HUDEP-2 (cell line): Measurements from ENCODE around the gene RBM38.
"Not testable (repeated sequence)": the region's sequence is repeated elsewhere in the genome, so short reads cannot be mapped to it uniquely, and the experiment has no call there.

Source experiments
- DNase-seq, 76 experiments: peaks; one replicate each; lab custom pipeline; 2025; ENCODE audit not compliant: unreplicated experiment in 76 of 76; lab: John Stamatoyannopoulos, UW

RBM38 gene

DNA sequence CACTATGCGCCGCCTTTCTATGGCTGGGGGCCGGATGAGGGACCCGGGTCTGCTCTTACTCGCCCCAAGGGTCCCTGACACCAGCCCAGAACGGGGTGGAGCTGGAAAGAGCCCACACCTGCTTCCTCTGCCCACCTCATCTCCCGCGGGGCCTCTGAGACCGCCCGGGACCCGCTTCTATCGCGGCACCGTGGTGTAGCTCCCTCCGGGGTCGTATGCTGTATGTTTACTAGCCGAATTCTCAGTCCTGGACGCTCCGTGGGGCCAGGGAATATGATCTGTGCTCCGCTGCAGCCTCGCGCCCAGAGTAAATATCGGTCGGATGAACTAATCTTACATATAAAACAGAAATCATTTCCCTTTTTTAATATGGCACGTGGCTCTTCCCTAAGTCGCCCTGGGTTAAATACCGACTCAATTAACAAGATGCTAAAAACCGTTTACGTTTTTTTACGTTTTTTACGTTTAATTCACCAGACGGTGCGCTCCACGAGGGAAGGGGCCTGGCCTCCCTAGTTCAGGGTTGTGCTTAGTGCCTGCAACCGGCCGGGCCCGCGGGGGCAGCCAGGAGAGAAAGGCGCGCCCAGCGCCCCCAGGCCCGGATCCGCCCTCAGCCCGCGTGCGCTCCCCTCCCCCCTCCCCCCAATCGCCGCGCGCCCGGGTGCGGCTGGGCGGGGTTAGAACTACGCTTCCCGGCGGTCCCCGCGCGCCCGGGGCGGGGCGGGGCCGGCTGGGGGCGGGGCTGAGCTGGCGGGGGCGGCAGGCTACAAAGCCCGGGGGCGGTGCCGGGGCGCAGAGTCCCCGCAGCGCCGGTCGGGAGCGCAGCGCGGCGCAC is at the start of gene RBM38:
TSS of gene RBM38 (plus strand) at position 793 of the 835 bp plus-strand sequence. CDS start 186 bp downstream, outside the sequence.
- peak in 67 of 76 experiments; percentile 12 to 85 (median 66) for DNase-seq

DNA sequence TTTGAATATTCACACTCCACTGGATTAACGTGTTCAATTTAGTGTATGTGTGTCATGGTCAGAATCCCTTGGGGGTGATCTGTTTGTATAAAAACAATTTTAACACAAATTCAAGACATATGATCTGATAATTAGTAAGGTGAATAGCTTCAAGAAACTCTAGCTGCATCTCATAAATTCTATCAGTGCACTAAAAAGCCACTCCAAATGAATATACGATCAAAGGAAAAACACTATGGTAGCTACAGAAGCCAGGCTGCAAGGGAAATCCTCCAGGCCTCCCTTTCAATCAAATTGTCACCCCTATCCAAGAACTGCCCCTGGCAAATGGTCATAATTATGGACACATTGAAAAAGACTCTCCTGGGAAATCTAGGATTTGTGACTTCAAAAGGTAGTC is 49.5 kb upstream of the RBM38 start:
- DNase-seq: no peak

DNA sequence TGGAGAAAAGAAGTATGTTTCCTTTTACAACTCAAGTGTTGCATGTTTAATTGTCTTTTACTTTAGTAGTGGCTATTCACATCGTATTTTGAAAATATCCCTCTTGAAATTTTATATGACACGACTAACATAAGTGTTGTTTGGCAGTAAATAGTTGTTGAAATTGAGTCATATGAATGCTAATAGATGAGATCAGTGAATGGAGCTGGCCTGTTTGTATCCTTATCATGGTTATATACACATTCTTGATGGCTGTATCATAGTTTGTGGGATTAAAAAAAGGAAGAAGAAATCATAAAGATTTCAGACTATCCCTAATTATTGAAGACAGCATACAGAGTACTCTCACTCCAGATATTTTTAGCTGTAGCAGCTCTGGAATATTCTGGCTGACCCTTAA is 48.4 kb upstream of the RBM38 start:
- no peak for DNase-seq

DNA sequence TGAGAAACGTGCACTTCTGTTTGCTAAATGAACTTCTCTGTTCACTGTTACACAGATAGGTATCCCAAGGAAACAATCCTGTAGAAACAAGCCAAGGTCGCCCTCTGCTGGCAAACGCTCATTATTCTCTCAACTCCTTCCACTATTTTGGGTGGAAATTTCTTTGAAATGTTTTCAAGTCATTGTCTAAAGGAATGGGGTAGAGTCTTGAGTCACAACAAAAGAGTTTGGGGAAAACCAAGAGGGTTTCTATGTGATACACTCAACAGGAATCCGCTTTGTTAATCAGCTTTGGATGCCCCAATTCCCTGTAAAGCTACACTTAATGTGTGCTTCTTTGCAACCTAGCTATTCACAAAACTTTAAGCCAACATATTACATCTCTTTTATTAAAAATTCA is 44.7 kb upstream of the RBM38 start:
- DNase-seq: peak in 52 of 76 experiments; percentile 4 to 64 (median 32)

DNA sequence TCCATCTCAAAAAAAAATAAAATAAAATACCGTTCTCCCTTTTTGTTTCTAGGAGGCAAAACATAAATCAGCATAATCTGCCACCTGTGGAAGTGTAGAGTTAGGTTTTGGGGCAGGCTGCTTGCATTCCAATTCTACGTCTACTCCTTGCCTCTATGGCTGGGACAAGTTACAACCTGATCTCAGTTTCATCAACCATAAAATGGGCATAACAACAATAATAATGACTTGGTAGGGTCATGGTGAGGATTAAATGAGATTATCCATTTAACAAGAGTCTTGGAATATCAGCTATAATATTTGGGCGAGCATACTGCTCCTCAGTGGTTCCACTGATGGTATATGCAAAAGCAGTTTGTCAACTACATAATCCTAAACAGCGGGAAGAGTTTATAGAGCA is 43.8 kb upstream of the RBM38 start:
- no peak for DNase-seq

DNA sequence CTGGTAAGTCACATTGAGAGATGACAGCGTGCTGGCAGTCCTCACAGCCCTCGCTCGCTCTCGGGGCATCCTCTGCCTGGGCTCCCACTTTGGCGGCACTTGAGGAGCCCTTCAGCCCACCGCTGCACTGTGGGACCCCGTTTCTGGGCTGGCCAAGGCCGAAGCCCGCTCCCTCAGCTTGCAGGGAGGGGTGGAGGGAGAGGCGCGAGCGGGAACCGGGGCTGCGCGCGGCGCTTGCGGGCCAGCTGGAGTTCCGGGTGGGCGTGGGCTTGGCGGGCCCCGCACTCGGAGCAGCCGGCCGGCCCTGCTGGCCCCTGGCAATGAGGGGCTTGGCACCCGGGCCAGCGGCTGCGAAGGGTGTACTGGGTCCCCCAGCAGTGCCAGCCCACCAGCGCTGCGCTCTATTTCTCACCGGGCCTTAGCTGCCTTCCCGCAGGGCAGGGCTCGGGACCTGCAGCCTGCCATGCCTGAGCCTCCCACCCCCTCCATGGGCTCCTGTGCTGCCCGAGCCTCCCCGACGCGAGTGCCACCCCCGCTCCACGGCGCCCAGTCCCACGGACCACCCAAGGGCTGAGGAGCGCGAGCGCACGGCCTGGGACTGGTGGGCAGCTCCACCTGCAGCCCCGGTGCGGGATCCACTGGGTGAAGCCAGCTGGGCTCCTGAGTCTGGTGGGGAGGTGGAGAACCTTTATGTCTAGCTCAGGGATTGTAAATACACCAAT is 42.8 kb upstream of the RBM38 start:
- not testable (repeated sequence) for DNase-seq

DNA sequence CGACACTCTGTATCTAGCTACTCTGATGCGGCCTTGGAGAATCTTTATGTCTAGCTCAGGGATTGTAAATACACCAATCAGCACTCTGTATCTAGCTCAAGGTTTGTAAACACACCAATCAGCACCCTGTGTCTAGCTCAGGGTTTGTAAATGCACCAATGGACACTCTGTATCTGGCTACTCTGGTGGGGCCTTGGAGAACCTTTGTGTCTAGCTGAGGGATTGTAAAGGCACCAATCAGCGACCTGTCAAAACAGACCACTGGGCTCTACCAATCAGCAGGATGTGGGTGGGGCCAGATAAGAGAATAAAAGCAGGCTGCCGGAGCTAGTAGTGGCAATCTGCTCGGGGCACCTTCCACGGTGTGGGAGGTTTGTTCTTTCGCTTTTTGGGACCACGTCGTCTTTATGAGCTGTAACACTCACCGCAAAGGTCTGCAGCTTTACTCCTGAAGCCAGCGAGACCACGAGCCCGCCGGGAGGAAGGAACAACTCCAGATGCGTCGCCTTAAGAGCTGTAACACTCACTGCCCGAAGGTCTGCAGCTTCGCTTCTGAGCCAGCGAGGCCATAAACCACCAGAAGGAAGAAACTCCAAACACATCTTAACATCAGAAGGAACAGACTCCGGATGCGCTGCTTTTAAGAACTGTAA is 42.1 kb upstream of the RBM38 start:
- peak in 1 of 76 experiments; percentile 1 for DNase-seq

DNA sequence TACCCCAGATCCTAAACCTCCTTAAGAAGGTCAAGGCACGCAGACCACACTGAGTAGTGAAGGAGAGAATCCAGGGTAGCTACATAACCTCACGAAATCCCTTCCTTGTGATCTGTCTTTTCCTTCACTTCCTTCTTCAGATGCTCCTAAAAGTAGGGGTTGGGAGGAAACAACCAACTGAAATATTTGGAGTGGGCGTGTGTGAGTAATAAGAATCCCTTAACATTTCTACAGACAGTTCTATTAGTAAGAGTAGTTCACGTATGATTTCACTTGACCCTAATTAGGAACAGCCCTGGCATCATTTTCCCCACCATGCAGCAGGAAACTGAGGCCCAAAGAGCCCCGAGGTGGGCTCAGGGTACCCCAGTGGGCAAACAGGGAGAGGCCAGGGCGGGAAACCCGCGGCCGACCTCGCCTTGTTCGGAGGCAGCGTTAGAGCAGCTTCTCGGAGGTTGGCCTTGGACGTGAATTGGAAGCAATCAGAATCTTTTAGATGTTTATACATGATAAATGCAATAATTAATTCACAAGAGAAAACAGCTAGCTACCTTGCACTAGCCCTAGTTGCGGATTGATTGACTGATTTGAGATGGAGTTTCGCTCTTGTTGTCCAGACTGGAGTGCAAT is 41.0 kb upstream of the RBM38 start:
- DNase-seq: no peak

DNA sequence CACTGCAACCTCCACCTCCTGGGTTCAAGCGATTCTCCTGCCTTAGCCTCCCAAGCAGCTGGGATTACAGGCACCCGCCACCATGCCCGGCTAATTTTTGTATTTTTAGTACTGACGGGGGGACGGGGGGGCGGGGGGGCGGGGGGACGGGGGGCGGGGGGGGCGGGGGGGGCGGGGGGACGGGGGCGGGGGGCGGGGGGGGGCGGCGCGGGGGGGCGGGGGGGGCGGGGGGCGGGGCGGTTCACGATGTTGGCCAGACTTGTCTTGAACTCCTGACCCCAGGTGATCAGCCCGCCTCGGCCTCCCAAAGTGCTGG is 40.5 kb upstream of the RBM38 start:
- not testable (repeated sequence) for DNase-seq

DNA sequence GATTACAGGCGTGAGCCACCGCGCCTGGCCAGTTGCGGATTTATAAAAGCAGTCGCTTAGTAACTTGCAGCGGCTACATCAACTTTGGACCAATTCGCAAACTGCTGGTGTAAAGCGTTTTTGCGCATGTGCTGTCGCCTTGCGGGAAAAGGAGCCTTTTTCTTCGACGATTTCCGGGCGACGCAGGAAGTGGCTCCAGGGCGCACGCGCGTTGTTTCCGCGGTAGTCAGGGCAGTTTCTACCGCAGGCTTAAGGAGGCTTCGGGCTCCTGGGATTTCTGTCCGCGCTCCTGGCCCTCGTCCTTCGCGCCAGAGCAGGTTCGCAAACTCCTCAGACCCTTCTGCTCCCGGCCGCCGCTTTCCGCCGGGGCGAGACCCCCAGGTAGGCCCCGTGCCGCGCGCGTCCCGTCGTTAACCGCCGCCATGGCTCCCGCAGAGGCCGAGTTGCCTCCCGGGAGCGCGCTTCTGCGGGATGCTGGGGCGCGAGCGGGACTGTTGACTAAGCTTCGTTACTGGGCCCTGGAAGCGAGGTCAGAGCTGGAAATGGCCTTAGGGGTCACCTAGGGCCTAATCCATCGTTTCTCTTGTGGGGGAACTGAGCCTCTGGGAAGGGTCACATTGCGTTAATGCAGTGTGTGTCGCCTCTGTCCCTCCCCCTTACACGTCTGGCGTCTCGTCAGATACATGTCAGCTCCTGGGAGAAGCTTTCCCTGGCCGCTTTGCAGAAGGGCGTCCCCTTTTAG is 40.0 kb upstream of the RBM38 start, which contains the start of gene RAE1:
TSS of gene RAE1 (plus strand) at position 214 of the 742 bp plus-strand sequence. CDS start 2,784 bp downstream, outside the sequence.
- DNase-seq: peak in 74 of 76 experiments; percentile 24 to 90 (median 72)

DNA sequence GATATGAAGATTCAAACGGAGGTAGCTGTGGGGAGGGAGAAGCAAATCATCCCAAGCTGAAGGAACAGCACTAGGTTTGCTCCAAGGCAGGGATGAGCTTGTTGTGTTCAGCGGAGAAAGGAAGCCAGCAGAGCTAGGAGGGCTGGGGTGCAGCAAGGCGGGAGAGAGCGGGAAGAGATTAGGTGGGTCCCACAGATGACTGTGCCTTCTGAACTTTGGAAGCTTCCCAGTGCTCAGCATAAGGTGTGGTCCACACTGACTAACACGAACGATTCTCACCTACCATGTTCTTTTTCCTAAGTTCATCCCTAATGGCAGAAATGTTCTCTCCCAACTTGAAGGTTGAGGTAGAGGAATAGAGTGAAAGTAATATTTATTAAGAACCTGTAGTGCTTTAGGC is 38.9 kb upstream of the RBM38 start:
- DNase-seq: no peak

DNA sequence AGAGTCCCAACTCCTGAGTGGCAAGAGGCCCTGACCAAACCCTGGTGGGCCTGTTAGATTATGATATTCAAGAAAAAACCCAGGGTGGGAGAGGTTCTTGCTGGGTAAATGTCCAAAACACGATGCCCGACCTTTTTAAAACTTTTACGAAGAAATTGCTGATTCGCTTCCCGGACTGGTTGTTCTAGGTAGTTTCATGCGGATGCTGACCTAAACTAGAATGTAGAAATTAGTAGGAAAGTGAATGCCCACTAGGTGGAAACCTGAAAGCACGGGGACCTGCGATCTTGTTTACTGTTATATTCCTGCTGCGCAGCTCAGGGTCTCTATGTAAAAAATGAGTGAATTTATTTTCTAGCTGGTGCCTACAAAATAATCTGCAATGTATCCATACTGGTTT is 37.8 kb upstream of the RBM38 start:
- DNase-seq: no peak

DNA sequence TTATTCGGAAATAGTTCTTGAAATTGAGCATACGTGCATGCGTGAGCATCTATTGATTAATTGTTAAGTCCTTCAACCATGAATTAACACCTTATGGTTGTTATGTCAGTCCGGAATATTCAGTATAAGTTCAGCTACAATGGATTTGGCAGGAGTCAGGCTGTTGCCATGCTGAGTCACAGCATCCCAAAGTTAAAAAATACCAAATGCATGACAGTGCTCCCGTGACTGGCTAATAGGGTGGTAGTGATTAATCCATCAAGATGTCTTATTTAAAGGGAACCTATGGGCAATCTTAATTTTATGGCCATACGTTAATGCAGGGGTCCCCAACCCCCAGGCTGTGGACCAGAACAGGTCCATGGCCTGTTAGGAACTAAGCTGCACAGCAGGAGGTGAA is 29.7 kb upstream of the RBM38 start:
- no peak for DNase-seq

DNA sequence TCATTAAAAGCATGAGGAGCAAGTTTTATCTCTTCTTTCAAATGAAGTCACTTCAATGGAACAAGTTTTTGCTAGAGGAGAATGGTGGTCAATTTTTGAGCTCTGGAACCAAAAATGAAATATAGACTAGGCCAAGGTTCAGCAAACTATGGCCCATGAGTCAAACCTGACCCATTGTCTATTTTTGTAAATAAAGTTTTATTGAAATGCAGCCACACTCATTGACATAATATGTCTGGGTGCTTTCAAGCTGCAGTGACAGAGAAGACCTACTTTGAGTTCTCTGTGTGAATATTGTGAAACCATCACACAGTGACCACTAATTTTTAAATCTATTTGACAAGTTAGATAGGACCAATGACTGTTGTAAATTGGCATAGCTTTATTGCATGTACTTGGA is 26.7 kb upstream of the RBM38 start:
- no peak for DNase-seq

DNA sequence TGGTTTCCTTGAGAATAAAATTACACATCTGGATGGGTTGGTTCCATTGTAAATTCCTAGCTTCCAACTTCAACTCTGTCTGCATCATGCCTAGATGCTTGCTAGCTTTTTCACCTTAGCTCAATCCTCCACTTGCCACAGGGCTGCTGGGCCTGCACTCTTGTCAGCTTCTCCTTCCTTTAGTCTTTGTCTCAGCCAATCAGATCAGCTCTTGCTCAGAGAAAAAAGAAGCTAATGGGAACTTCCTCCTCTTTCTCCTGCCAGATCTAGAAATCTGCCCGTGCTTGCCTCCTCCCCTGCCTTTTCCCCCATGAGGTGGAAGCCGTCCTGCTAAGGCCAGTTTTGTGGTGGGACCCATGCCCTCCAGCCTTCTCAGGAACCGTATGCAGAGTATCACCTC is 21.6 kb upstream of the RBM38 start:
- no peak for DNase-seq

DNA sequence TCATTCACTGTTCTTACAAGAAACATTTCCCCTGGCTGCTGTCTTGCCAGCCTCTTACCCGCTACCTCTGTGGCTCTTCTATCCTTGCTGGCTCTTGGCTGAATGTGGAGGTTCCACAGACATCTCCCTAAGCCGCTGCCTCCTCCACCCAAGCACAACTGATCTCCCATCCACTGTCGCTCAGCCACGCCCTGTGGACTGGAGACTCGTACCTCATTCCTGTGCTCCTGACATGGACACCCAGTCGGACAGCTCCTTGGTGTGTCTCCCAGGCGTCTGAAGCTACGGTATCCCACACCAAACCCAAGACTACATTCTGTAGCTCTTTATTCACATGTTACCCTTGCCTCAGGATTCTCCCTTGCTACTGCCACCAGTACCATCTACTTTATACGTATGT is 20.9 kb upstream of the RBM38 start:
- DNase-seq: no peak

DNA sequence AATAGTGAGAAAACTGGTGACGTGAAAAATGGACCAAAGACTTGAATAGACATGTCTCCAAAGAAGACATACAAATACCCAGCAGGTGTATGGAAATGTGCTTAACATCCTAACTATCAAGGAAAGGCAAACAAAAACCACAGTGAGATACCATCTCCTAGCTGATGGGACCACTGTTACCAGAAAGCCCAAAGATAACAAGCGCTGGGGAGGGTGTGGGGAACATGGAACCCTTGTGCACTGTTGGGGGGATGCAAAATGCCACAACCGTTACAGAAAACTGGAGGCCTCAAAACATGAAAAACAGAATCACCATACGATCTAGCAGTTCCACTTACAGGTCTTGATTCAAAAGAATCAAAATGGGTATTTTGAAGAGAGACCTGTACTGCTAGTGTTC is 19.8 kb upstream of the RBM38 start:
- DNase-seq: no peak

DNA sequence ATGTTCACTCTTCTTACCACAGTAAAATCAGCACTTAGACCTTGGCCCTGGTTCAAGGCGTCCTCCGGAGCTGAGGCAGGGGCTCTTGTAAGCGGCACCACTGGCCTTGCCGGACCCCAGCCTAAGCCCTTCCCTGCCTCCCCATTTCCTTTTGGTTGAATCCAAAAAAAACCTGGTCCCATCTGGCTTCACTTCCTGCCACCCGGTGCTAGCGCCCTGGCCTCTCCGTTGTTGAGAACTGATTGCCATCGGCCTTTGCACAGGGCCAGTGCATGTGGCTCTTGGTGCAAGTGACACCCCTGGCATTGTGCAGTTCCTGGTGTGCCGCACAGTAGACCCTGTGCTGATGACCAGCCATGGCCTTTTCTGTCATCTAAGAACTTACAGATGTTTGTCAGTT is 19.0 kb upstream of the RBM38 start:
- no peak for DNase-seq

DNA sequence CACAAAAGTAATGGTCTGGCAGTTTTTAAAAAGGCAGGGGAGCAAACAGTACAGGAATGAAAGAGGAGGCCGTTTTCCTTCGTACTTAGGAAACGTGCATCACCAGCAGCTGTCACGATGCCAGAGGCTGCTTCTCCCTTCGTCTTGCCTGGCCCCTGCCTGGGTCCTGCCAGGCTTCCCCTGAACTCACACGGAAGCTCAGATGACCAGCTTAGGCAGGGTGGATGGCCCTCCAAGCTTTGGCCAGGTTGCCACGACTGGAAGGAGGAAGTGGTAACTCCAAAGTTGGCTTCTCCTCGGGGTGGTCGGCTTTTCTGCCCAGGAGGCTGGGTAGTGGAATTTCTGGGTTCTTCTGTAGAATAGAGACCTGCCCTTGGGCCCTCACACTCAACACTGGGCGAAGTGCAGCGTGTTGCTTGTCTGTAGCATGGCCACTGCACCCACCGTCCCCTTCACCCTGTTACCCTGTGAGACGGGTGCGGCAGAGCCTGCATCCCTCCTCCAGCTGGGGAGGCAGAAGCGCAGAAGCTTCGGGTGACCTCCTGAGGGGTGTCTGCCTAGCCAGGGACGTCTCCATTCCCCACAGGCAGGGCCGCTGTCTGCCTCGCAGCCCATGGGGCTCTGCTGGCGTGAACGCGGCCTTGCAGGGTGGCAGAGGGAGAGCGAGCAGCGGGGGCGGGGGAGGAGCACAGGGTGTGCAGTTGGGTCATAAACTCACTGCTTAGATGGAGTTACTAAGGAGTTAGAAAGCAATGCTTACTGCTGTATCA is 18.4 kb upstream of the RBM38 start:
- DNase-seq: no peak
